HEK293 (cell line): ENCODE data around the gene PACRG.
"Not testable (repeated sequence)": the region's sequence is repeated elsewhere in the genome, so short reads cannot be mapped to it uniquely, and the experiment has no call there.

Experiments used
- CTCF ChIA-PET: fragments of 350-600 bp; formaldehyde crosslinking; extraction: SDS; loops from one replicate; lab custom pipeline; 2021; ENCODE audit warnings: antibody characterized with exemption; lab: Yijun Ruan, JAX
- POLR2A ChIA-PET: fragments of 300-600 bp; formaldehyde crosslinking; extraction: SDS; loops from one replicate; lab custom pipeline; 2020; ENCODE audit warnings: antibody characterized with exemption, inconsistent platforms; lab: Yijun Ruan, JAX
- H3K27ac ChIP-seq: fragments of 200-500 bp; sonication (Bioruptor generic); 2 replicates; pipeline ENCODE4 v1.5.1; 2014; ENCODE audit warnings: low read depth, low read length, control low read depth, inconsistent platforms; ENCODE audit errors: extremely low read depth
- H3K36me3 ChIP-seq, 2 experiments: fragments of 200-500 bp in 1 of 2; sonication (Bioruptor generic) in 1 of 2; 1 replicate in 1 of 2; 2 replicates in 1 of 2; pipeline ENCODE4 v1.5.1; 2014 to 2017; ENCODE audit warnings: inconsistent platforms in 2 of 2, low read length in 2 of 2; ENCODE audit not compliant: control insufficient read depth in 2 of 2, insufficient read depth in 1 of 2
- H3K4me1 ChIP-seq: fragments of 200-500 bp; sonication (Bioruptor generic); 2 replicates; pipeline ENCODE4 v1.5.1; 2014; ENCODE audit warnings: mild to moderate bottlenecking, low read length, inconsistent platforms; ENCODE audit not compliant: control insufficient read depth, insufficient read depth
- H3K4me3 ChIP-seq: 2 replicates; pipeline ENCODE4 v1.5.1; 2011; ENCODE audit warnings: low read depth, mild to moderate bottlenecking, control low read depth, low read length, moderate library complexity
- H3K9me3 ChIP-seq: fragments of 200-500 bp; sonication (Bioruptor generic); 2 replicates; pipeline ENCODE4 v1.5.1; 2014; ENCODE audit warnings: low read depth, low read length, inconsistent platforms; ENCODE audit not compliant: control insufficient read depth, insufficient read depth
- GFI1B ChIP-seq: fragments of 450-650 bp; formaldehyde crosslinking; IDR thresholded peaks from 2 replicates; pipeline ENCODE4 v1.5.1; 2016; ENCODE audit warnings: missing biosample characterization, missing genetic modification characterization
- GLIS1 ChIP-seq: fragments of 450-650 bp; formaldehyde crosslinking; IDR thresholded peaks from 2 replicates; pipeline ENCODE4 v1.5.1; 2016; ENCODE audit warnings: missing biosample characterization, missing genetic modification characterization
- MZF1 ChIP-seq: fragments of 450-650 bp; formaldehyde crosslinking; IDR thresholded peaks from 2 replicates; pipeline ENCODE4 v1.5.1; 2017; ENCODE audit warnings: missing biosample characterization, missing genetic modification characterization, borderline replicate concordance
- SCRT2 ChIP-seq: fragments of 450-650 bp; formaldehyde crosslinking; IDR thresholded peaks from 2 replicates; pipeline ENCODE4 v1.5.1; 2016; ENCODE audit warnings: missing biosample characterization, missing genetic modification characterization
- ZFHX2 ChIP-seq: fragments of 450-650 bp; formaldehyde crosslinking; conservative IDR thresholded peaks from 2 replicates; pipeline ENCODE4 v1.5.1; 2016; ENCODE audit warnings: missing biosample characterization, missing genetic modification characterization
- ZNF140 ChIP-seq: fragments of 450-650 bp; formaldehyde crosslinking; IDR thresholded peaks from 2 replicates; pipeline ENCODE4 v1.5.1; 2016; ENCODE audit warnings: missing biosample characterization, missing genetic modification characterization
- ZNF211 ChIP-seq: fragments of 450-650 bp; formaldehyde crosslinking; IDR thresholded peaks from 2 replicates; pipeline ENCODE4 v1.5.1; 2016; ENCODE audit warnings: low read depth, missing biosample characterization, missing genetic modification characterization
- ZNF311 ChIP-seq: fragments of 450-650 bp; formaldehyde crosslinking; IDR thresholded peaks from 2 replicates; pipeline ENCODE4 v1.5.1; 2017; ENCODE audit warnings: missing biosample characterization, missing genetic modification characterization, borderline replicate concordance
- ZNF324 ChIP-seq: fragments of 450-650 bp; formaldehyde crosslinking; IDR thresholded peaks from 2 replicates; pipeline ENCODE4 v1.5.1; 2016; ENCODE audit warnings: missing biosample characterization, missing genetic modification characterization
- ZNF366 ChIP-seq: fragments of 450-650 bp; formaldehyde crosslinking; conservative IDR thresholded peaks from 2 replicates; pipeline ENCODE4 v1.5.1; 2016; ENCODE audit warnings: missing biosample characterization, missing genetic modification characterization
- ZNF394 ChIP-seq: fragments of 450-650 bp; formaldehyde crosslinking; IDR thresholded peaks from 2 replicates; pipeline ENCODE4 v1.5.1; 2016; ENCODE audit warnings: missing biosample characterization, missing genetic modification characterization, mild to moderate bottlenecking, moderate library complexity, borderline replicate concordance
- ZNF426 ChIP-seq: fragments of 450-650 bp; formaldehyde crosslinking; IDR thresholded peaks from 2 replicates; pipeline ENCODE4 v1.5.1; 2017; ENCODE audit warnings: missing biosample characterization, missing genetic modification characterization, mild to moderate bottlenecking, inconsistent platforms, moderate library complexity
- ZNF433 ChIP-seq: fragments of 450-650 bp; formaldehyde crosslinking; IDR thresholded peaks from 2 replicates; pipeline ENCODE4 v1.5.1; 2016; ENCODE audit warnings: missing biosample characterization, missing genetic modification characterization, low read depth
- ZNF555 ChIP-seq: fragments of 450-650 bp; formaldehyde crosslinking; conservative IDR thresholded peaks from 2 replicates; pipeline ENCODE4 v1.5.1; 2017; ENCODE audit warnings: missing biosample characterization, mild to moderate bottlenecking, missing genetic modification characterization, inconsistent platforms
- ZNF623 ChIP-seq: fragments of 450-650 bp; formaldehyde crosslinking; IDR thresholded peaks from 2 replicates; pipeline ENCODE4 v1.5.1; 2016; ENCODE audit warnings: missing biosample characterization, missing genetic modification characterization
- ZNF626 ChIP-seq: fragments of 450-650 bp; sonication (Bioruptor Pico); formaldehyde crosslinking; IDR thresholded peaks from 2 replicates; pipeline ENCODE4 v1.5.1; 2018; ENCODE audit warnings: missing biosample characterization, missing genetic modification characterization, inconsistent platforms
- ZNF701 ChIP-seq: fragments of 450-650 bp; formaldehyde crosslinking; IDR thresholded peaks from 2 replicates; pipeline ENCODE4 v1.5.1; 2016; ENCODE audit warnings: missing biosample characterization, missing genetic modification characterization
- ZXDB ChIP-seq: fragments of 450-650 bp; formaldehyde crosslinking; IDR thresholded peaks from 2 replicates; pipeline ENCODE4 v1.5.1; 2016; ENCODE audit warnings: missing biosample characterization, missing genetic modification characterization
- TF ChIP-seq, protein P1 (sequence below): fragments of 450-650 bp; formaldehyde crosslinking; conservative IDR thresholded peaks from 2 replicates; pipeline ENCODE4 v1.5.1; 2016; ENCODE audit warnings: low read depth, missing biosample characterization, missing genetic modification characterization
- TF ChIP-seq, protein P2 (sequence below): fragments of 450-650 bp; formaldehyde crosslinking; conservative IDR thresholded peaks from 2 replicates; pipeline ENCODE4 v1.5.1; 2016; ENCODE audit warnings: low read depth, missing biosample characterization, missing genetic modification characterization
- TF ChIP-seq, protein P3 (sequence below): fragments of 450-650 bp; formaldehyde crosslinking; IDR thresholded peaks from 2 replicates; pipeline ENCODE4 v1.5.1; 2017; ENCODE audit warnings: missing biosample characterization, missing genetic modification characterization
- TF ChIP-seq, protein P4 (sequence below): fragments of 450-650 bp; formaldehyde crosslinking; IDR thresholded peaks from 2 replicates; pipeline ENCODE4 v1.5.1; 2016; ENCODE audit warnings: missing biosample characterization, missing genetic modification characterization

The PACRG gene

DNA sequence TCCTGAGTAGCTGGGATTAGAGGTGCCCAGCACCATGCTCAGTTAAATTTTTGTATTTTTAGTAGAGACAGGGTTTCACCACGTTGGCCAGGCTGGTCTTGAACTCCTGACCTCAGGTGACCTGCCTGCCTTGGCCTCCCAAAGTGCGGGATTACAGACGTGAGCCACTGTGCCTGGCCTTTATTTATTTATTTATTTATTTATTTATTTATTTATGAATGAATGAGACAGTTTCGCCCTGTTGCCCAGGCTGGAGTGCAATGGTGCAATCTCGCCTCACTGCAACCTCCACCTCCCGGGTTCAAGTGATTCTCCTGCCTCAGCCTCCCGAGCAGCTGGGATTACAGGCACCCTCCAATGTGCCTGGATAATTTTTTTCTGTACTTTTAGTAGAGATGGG lies 48.9 kb upstream of the PACRG start:
- H3K9me3 ChIP-seq, H3K27ac ChIP-seq, H3K36me3 ChIP-seq, POLR2A ChIA-PET, H3K4me1 ChIP-seq, H3K4me3 ChIP-seq: not testable (repeated sequence)
- peak; percentile 26; the same call in 1 of the 2 replicates for TF ChIP-seq ZNF623 (tag by site-specific recombination)
- peak; percentile 24 for TF ChIP-seq ZNF555 (tag by site-specific recombination)
- TF ChIP-seq, protein P1, sequence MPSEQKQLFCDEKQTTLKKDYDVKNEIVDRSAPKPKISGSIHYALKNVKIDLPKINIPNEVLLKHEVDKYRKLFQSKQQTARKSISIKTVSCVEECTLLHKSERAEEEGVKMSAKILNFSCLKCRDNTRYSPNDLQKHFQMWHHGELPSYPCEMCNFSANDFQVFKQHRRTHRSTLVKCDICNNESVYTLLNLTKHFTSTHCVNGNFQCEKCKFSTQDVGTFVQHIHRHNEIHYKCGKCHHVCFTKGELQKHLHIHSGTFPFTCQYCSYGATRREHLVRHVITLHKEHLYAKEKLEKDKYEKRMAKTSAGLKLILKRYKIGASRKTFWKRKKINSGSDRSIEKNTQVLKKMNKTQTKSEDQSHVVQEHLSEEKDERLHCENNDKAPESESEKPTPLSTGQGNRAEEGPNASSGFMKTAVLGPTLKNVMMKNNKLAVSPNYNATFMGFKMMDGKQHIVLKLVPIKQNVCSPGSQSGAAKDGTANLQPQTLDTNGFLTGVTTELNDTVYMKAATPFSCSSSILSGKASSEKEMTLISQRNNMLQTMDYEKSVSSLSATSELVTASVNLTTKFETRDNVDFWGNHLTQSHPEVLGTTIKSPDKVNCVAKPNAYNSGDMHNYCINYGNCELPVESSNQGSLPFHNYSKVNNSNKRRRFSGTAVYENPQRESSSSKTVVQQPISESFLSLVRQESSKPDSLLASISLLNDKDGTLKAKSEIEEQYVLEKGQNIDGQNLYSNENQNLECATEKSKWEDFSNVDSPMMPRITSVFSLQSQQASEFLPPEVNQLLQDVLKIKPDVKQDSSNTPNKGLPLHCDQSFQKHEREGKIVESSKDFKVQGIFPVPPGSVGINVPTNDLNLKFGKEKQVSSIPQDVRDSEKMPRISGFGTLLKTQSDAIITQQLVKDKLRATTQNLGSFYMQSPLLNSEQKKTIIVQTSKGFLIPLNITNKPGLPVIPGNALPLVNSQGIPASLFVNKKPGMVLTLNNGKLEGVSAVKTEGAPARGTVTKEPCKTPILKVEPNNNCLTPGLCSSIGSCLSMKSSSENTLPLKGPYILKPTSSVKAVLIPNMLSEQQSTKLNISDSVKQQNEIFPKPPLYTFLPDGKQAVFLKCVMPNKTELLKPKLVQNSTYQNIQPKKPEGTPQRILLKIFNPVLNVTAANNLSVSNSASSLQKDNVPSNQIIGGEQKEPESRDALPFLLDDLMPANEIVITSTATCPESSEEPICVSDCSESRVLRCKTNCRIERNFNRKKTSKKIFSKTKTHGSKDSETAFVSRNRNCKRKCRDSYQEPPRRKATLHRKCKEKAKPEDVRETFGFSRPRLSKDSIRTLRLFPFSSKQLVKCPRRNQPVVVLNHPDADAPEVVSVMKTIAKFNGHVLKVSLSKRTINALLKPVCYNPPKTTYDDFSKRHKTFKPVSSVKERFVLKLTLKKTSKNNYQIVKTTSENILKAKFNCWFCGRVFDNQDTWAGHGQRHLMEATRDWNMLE (tag by site-specific recombination) = peak; percentile 46; the same call in 1 of the 2 replicates
- TF ChIP-seq ZNF140 (tag by site-specific recombination) = peak; percentile 58; the same call in 1 of the 2 replicates
- peak; percentile 43 for TF ChIP-seq ZNF426
- TF ChIP-seq ZNF394 = peak; percentile 66; the same call in 1 of the 2 replicates
- TF ChIP-seq, protein P2, sequence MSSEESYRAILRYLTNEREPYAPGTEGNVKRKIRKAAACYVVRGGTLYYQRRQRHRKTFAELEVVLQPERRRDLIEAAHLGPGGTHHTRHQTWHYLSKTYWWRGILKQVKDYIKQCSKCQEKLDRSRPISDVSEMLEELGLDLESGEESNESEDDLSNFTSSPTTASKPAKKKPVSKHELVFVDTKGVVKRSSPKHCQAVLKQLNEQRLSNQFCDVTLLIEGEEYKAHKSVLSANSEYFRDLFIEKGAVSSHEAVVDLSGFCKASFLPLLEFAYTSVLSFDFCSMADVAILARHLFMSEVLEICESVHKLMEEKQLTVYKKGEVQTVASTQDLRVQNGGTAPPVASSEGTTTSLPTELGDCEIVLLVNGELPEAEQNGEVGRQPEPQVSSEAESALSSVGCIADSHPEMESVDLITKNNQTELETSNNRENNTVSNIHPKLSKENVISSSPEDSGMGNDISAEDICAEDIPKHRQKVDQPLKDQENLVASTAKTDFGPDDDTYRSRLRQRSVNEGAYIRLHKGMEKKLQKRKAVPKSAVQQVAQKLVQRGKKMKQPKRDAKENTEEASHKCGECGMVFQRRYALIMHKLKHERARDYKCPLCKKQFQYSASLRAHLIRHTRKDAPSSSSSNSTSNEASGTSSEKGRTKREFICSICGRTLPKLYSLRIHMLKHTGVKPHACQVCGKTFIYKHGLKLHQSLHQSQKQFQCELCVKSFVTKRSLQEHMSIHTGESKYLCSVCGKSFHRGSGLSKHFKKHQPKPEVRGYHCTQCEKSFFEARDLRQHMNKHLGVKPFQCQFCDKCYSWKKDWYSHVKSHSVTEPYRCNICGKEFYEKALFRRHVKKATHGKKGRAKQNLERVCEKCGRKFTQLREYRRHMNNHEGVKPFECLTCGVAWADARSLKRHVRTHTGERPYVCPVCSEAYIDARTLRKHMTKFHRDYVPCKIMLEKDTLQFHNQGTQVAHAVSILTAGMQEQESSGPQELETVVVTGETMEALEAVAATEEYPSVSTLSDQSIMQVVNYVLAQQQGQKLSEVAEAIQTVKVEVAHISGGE (tag by site-specific recombination) = peak; percentile 30; the same call in 1 of the 2 replicates
- TF ChIP-seq ZNF433 (tag by site-specific recombination) = 0 out of 2 replicates have a peak, but pooled peaks have one; percentile 9
- CTCF ChIA-PET = interaction anchor here (0.7 kb wide), 2 partner anchors 28 to 1088 kb away, joined by 3 to 5 read pairs; no protein-coding TSS in a partner anchor

DNA sequence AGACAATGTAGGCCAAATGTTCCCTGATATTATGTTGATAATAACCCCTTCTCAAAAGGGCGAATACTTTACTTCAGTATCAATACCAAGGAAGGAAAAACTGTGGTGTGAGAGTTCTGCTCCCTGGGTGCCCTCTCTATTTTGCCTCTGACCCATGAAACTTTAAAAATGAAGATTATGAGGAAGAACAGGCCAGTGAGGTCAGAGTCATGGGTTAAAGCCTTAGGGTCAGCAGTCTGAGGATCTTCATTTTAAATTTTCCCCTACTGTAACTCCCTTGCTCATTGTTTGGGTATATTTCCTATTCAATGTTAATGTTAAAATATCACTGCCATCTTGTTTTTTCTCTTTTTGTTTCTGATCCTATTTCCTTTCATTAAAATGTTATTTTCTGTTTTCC lies 48.1 kb upstream of the PACRG start:
- Histone ChIP-seq H3K36me3 (no peaks in the 10 kb centered on the region), H3K9me3 (no peaks in the 10 kb centered on the region), H3K27ac (no peak overlapping the region), H3K4me3 (no peak overlapping the region)
- ChIA-PET CTCF (no interaction called here), POLR2A (no interaction called here)
- TF ChIP-seq, protein P3, sequence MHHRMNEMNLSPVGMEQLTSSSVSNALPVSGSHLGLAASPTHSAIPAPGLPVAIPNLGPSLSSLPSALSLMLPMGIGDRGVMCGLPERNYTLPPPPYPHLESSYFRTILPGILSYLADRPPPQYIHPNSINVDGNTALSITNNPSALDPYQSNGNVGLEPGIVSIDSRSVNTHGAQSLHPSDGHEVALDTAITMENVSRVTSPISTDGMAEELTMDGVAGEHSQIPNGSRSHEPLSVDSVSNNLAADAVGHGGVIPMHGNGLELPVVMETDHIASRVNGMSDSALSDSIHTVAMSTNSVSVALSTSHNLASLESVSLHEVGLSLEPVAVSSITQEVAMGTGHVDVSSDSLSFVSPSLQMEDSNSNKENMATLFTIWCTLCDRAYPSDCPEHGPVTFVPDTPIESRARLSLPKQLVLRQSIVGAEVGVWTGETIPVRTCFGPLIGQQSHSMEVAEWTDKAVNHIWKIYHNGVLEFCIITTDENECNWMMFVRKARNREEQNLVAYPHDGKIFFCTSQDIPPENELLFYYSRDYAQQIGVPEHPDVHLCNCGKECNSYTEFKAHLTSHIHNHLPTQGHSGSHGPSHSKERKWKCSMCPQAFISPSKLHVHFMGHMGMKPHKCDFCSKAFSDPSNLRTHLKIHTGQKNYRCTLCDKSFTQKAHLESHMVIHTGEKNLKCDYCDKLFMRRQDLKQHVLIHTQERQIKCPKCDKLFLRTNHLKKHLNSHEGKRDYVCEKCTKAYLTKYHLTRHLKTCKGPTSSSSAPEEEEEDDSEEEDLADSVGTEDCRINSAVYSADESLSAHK (tag by site-specific recombination) = no peak
- TF ChIP-seq, protein P4, sequence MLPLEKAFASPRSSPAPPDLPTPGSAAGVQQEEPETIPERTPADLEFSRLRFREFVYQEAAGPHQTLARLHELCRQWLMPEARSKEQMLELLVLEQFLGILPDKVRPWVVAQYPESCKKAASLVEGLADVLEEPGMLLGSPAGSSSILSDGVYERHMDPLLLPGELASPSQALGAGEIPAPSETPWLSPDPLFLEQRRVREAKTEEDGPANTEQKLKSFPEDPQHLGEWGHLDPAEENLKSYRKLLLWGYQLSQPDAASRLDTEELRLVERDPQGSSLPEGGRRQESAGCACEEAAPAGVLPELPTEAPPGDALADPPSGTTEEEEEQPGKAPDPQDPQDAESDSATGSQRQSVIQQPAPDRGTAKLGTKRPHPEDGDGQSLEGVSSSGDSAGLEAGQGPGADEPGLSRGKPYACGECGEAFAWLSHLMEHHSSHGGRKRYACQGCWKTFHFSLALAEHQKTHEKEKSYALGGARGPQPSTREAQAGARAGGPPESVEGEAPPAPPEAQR (tag by site-specific recombination) = no peak
- no peak for TF ChIP-seq MZF1
- no peak for TF ChIP-seq ZXDB (tag by site-specific recombination)
- no peak for TF ChIP-seq GFI1B (tag by site-specific recombination)
- no peak for TF ChIP-seq ZNF366 (tag by site-specific recombination)
- no peak for TF ChIP-seq GLIS1 (tag by site-specific recombination)
- TF ChIP-seq ZNF701 (tag by site-specific recombination) = no peak
- TF ChIP-seq ZNF311 (tag by site-specific recombination) = no peak
- no peak for TF ChIP-seq ZFHX2 (tag by site-specific recombination)
- TF ChIP-seq ZNF626 (tag by site-specific recombination) = no peak
- no peak for TF ChIP-seq SCRT2 (tag by site-specific recombination)
- TF ChIP-seq ZNF324 (tag by site-specific recombination) = no peak
- TF ChIP-seq ZNF211 (tag by site-specific recombination) = no peak
- TF ChIP-seq ZNF555 (tag by site-specific recombination) = no peak
- TF ChIP-seq, all 188 proteins: peak for 0
- H3K4me1 ChIP-seq = no peaks in the 10 kb centered on the region
